ENCODE measurements around the gene LRIG2.
"Not testable (repeated sequence)": the region's sequence is repeated elsewhere in the genome, so short reads cannot be mapped to it uniquely, and the experiment has no call there.

LRIG2 gene, protein sequence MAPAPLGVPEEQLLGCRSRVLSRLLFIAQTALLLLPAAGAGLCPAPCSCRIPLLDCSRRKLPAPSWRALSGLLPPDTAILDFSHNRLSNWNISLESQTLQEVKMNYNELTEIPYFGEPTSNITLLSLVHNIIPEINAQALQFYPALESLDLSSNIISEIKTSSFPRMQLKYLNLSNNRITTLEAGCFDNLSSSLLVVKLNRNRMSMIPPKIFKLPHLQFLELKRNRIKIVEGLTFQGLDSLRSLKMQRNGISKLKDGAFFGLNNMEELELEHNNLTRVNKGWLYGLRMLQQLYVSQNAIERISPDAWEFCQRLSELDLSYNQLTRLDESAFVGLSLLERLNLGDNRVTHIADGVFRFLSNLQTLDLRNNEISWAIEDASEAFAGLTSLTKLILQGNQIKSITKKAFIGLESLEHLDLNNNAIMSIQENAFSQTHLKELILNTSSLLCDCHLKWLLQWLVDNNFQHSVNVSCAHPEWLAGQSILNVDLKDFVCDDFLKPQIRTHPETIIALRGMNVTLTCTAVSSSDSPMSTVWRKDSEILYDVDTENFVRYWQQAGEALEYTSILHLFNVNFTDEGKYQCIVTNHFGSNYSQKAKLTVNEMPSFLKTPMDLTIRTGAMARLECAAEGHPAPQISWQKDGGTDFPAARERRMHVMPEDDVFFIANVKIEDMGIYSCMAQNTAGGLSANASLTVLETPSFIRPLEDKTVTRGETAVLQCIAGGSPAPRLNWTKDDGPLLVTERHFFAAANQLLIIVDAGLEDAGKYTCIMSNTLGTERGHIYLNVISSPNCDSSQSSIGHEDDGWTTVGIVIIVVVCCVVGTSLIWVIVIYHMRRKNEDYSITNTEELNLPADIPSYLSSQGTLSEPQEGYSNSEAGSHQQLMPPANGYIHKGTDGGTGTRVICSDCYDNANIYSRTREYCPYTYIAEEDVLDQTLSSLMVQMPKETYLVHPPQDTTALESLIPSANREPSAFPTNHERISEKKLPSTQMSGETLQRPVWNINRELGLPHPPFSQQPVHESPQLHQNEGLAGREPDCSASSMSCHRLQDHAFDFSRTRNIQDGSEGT

DNA sequence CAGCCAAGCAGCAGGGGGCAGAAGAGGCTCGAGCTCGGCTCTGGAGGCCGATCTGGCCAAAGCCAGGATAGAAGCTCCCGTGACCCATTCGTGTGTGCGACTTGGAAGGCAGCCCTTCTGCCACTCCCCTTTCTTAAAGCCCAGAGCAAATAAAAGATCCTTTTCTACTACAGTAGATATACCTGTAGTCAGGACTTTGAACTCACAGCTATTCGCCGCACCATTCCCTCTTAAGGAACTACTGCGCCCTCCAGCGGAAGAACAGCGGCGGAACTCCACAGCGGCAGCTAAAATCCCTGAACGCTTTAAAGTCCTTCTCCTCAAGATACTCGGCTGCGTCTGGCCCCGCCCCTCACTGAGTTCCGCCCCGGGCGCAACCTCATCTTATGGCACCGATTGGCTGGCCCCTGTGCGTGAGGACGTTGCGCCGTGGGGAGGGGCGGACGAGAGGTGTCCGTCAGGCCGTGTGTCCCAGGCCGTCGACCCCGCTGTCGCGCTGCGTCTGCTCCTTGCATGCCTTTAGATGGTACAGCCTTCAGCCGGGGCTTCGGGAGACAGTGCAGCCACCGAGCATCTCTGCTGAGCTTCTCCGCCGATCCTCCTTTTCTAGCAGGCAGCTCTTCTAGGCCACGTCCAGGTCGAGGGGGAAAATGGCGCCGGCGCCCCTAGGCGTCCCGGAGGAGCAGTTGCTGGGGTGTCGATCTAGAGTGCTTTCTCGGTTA, at the start of gene LRIG2:
LRIG2 (plus strand) TSS at position 442 of the 722 bp plus-strand sequence; CDS start at position 651, 209 bp downstream.
- DNase-seq, result peak; percentile 97

DNA sequence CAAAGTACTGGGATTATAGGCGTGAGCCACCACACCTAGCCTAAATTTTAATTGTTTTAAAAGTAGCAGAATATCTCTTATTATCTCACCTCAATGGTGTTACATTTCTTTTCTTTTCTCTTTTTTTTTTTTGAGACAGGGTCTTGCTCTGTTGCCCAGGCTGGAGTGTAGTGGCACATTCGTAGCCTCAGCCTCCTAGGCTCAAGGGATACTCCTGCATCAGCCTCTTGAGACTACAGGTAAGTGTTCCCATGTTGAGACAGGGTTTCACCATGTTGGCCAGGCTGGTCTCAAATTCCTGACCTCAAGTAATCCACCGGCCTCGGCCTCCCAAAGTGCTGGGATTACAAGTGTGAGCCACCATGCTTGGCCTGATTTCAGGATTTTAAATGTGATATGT, 49.7 kb upstream of the LRIG2 start:
- DNase-seq, result not testable (repeated sequence)

DNA sequence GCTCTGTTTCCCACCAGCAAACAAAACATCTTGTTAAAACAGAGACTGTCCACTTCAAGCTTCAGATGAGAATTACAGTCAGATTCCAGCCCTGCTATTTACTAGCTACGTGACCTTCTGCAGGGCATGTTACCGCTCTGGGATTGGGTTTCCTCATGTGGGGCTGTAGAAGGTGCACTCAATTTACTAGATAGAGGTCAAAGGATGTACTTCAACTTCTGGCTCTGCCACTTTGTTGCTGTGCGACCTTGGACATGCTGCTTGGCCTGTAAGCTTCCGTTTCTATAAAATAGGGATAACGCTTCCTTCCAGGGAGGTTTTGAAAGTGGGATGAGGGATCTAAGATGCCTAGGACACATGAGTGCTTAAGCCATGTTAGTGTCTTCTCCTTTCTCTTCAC, 46.0 kb upstream of the LRIG2 start:
- DNase-seq, result no peak

DNA sequence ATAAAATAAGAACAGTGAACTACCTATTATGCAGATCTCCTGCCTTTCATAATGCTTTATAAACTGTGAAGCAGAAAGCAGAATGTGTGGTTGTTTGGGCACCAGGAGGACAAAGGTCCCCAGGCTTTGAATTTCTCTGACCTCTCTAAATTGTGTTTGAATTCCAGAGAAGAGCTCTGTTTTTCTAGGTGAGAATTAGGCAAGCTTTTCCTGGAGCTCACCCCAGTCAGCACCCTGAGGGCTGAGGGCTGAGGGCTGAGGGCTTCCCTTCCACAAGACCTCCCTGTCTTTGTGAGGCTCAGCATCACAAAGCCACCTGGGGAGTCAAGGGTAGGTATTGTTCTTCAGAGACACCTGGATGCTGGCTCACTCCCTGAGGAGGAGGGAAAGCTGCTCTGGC, 45.5 kb upstream of the LRIG2 start:
- DNase-seq, result no peak

DNA sequence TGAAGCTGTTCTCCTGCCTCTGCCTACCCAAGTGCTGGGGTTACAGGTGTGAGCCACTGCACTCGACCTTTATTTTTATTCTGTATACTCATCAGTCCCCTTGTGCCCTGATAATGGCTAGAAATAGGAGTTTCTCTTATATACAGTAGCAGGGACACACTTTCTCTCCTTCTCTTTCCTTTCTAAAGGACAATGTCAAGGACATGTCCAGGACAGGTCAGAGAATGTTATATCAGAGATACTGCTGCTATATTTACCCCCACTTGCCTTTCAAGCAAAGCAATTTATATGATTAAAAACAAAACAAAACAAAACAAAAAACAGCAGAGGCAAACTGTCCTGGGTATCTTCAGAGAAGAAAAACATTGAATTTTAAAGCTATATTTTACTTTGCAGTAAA, 43.2 kb upstream of the LRIG2 start:
- no peak for DNase-seq

DNA sequence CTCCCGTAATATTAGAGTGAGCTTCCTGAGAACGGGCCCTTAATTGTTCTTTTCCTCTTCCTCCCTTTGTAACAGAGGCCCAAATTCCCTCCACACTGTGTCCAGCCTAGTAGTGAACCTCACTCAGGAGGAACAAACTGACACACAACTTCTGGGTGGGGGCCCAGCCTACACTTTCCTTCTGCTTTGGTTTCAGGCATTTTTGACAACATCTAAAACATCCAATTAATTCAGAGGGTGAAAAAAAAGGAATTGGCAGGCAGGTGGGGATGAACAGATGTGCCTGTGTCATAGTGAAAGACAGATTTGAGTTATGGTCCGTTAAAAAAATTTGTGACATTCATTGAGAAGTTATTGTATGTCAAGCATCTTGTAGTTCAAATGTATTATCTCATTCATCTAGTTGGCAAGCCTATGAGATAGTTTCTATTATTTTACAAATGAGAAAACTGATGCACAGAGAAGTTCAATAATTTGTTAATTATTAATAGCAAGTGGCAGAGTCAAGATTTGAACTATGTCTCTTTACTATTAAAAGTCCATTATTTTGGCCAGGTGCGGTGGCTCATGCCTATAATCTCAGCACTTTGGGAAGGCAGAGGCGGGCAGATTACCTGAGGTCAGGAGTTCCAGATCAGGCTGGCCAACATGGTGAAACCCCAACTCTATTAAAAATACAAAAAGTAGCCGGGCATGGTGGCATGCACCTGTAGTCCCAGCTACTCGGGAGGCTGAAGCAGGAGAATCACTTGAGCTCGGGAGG, 41.6 kb upstream of the LRIG2 start:
- DNase-seq, result no peak

DNA sequence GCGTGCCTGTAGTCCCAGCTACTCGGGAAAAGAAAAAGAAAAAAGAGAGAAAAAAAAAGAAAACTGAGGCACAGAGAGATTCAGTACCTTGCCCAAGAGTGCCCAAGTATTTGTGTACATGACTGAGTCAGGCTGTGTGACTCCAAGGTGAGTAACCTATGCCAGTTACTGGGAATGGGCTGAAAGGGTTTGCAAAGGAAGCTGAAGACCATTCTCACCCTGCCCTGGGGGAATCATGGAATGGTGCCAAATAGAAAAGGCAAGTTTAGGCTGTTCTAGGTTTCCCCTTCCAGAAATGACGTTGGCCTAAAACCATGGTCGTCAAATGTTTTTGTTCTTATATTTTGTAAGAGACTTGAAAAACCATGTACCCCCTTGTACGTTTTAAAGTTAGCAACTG, 37.9 kb upstream of the LRIG2 start:
- no peak for DNase-seq

DNA sequence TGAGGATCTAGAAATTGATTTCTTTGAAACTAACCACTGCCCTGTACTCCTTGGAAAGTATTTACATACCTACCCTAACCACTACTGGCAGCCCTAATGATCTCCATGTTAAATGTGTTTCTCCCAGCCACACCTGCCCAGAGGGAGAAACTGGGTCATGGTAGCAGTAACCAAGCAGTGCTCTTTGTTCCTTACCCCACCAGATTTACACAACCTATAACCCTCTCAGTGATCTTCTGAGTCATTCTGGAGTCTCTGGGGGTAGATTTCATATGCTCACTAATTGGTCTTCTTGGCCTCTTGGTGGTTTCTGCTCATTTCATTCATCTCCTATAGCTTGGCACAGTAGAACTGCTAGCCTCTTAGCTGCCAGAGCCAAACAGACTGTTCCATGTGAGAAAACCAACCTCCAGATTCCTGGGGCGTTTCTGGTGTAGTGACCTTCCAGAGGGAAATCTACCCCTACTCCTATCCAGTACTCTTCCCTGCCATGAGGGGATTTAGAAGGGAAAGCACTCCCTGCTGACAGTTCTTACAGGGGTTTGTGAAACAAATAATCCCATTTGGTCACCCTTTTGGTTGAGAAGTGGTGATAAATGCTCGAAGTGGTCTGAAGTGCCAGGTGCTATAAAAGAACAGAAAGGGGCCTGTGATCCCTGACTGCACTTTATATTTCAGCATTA, 36.2 kb upstream of the LRIG2 start:
- no peak for DNase-seq

DNA sequence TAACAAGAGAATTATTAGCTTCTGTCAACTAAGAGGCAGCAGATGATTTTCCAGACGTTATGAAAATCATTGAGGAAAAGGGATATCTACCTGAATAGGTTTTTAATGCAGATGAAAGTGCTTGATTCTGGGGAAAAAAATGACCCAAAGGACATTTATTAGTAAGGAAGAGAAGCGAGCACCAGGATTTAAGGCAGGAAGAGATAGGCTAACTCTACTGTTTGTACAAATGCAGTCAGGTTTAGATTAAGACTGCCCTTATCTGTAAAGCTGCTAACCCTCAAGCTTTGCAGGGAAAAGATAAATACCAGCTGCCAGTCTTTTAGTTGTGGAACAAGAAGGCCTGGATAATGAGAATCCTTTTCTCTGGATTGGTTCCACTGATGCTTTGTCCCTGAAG, 33.0 kb upstream of the LRIG2 start:
- DNase-seq, result no peak

DNA sequence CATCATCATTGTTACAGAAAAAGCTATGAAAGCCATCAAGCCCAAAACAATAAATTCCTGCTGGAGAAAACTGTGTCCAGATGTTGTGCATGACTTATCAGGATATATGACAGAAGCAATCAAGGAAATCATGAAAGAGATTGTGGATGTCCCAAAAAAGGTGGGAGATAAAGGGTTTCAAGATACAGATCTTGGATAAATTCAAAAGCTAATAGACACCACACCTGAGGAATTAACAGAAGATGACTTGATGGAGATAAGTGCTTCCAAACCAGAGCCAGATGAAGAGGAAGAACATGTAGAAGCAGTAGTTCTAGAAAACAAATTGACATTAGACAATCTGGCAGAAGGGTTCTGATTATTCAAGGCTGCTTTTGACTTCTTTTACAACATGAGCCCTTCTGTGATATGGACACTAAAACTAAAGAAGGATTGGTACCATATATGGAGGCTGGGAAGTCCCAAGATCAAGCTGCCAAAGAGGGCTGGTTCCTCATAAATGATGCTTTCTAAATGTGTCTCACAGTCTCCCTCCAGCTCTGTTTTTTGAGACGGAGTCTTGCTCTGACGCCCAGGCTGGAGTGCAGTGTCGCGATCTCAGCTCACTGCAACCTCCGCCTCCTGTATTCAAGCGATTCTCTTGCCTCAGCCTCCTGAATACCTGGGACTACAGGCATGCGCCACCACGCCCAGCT, 32.1 kb upstream of the LRIG2 start:
- no peak for DNase-seq

DNA sequence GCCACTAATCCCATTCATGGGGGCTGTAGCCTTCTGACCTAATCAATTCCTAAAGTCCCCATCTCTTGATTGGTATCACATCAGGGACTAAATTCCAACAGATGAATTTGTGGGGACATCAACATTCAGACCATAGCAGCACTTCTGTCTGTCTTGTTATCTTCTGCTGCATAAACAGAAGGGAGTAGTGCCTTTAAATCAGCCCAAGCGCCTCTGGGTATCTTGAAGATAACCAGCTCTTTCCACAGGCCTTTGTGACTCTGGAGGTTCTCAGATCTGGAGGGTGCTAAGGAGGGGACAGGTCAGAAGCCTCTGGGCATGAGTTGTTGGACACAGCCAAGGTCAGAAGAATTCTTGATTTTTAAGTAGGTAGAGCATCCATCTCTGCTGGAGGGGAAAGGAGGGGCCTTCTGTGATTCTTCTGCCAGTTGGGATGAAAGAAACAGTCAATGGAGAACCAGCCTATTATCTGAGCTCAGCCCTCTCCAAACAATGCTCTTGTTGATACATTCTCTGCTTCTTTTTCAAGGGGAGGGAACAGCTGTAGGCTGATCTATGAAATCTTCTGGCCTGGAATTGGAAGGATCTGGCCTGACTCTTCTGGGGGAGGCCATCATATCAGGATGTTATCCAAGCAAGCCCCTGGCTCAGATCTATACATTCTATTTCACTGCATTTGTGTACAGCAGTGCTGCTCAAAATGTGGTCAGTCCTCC, 31.3 kb upstream of the LRIG2 start:
- DNase-seq, result no peak

DNA sequence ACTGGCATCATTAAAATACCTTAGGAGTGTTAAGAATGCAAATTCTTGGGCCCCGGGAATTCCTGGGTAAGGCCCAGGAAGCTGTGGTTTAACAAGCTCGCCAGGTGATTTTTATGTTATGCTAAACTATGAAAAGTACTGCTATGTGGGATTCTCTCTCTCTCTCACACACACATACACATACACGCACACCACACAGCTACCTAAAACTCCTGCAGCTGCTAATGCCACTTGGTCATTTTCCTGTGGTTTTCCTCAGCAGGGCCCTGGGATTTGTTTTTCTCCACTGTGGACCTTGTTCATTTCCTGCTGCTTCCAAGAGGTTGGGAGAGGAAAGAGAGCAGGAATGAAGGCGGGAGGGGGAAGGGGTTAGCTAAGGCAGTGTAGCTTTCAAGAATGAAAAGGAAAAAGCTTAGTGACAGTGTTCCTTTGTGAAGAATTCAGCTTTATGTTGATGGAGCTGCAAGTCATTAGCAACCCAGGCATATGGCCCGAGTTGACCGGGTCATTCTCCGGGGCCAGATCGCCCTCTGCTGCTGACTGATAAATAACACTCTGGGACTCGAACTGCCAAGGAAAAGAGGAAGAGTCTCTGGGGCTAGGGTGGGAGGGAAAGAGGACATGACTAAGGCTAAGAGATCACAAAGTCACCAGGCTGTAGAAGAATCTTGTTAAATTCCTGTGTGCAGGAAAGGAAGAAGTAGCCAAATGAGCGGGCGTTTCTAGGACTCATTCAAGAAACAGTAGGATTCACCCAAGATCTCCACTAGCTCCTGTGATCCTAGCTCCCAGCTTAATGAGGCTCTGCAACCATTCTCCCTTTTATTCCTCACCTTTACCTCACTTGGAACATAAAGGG, 30.5 kb upstream of the LRIG2 start:
- DNase-seq, result no peak

DNA sequence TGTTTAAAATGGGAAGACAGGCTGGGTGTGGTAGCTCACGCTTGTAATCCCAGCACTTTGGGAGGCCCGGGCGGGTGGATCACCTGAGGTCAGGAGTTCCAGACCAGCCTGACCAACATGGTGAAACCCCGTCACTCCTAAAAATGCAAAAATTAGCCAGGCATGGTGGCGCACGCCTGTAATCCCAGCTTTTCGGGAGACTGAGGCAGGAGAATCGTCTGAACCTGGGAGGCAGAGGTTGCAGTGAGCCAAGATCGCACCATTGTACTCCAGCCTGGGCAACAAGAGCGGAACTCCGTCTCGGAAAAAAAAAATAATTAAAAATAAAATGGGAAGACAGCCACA, 29.9 kb upstream of the LRIG2 start:
- DNase-seq, result not testable (repeated sequence)

DNA sequence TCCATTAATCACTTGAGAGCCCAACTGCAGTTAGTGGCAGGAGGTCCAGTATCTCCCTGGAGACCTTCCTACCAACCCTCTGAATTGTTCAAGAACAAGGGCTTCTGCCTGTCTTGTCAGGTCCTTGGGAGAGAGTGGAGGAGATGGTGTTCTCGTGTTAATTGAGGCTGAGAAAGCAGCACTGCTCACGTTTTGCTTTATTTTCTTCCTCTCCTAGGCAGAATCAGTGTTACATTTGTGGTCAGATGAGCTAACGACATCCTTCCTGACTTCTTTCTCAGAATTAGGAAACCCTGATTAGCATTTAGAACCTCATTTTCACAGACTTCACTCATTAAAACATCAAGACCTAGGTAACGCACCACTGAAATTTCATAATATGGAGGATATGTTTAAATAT, 26.4 kb upstream of the LRIG2 start:
- DNase-seq, result no peak

DNA sequence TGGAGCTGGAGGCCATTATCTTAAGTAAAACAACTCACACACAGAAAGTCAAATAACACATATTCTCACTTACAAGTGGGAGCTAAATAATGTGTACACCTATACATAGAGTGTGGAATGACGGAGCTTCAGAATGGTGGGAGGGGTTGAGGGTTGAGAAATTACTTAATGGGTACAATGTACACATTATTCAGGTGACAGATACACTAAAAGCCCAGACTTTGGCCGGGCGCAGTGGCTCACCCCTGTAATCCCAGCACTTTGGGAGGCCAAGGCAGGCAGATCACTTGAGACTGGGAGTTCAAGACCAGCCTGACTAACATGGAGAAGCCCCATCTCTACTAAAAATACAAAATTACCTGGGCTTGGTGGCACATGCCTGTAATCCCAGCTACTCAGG, 24.9 kb upstream of the LRIG2 start:
- no peak for DNase-seq

DNA sequence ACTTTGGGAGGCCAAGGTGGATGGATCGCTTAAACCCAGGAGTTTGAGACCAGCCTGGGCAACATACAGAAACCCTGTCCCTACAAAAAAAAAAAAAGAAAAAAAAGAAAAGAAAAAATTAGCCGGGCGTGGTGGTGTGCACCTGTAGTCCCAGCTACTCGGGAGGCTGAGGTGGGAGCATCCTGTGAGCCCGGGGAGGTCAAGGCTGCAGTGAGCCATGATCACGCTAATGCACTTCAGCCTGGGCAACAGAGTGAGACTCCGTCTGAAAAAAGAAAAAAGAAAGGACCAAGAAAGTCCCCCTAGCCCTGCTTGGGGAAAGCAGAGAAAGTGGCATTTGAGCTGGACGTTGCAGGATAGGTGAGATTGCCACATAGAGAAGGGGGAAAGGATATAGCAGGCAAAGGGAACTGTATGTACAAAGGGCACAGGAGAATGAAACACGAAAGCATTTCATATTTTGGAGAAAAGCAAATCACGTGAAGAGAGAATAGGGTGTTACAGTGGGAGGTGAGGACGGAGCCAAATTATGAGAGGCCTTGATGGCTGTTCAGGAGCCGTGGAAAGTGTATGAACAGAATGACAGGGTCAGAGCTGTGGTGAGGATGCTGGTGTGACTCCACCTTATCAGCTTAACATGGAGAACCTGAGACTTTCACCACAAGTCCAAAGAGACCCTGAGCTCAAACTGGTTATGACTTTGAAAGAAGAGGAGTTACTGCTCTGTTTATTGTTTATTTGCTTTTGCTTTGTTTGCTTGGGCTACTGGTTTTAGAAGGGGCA, 19.5 kb upstream of the LRIG2 start:
- DNase-seq, result no peak

DNA sequence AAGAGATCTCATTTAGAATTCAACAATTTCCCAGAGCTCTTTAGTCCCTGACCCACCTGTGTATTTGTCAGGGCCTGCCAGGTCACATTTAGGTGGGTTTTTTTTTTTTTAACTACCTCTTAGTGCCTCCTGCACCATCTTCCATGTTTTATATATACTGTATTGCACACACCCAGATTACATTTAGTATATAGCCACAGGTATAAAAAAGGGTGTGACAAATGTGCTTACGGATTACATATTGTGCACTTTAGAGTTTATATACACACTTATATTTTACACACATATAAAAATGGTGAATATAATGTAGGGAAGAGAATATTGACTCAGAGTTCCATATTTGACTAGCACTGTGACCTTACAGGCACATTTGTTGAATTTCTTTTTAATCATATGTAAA, 17.4 kb upstream of the LRIG2 start:
- no peak for DNase-seq

DNA sequence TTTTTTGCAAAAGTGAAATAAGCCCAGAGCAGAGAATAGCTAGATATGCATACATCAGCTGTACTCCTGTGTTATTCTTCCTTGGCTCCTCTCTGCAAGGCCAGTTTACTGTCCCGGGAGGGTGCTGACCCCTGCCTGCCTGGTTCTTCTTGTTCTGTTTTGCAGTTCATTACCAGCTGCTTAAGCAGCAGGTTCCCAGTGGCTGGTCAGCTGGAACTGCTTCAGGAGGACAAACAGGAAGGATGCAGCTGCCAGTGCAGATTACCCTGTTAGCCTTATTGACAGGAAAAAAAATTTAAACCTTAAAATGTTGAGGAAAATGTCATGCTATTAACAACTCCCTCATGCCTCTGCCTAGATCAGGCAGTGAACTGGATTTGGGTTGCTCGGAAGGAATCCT, 16.0 kb upstream of the LRIG2 start:
- DNase-seq, result no peak
